H1 (cell line): ENCODE results near the gene SBSN. TPM values are rescaled to one million over a fixed set of nuclear protein-coding genes. Genes with fewer than 3 reads are reported as not detected.

Source experiments
- CTCF ChIA-PET: fragments of 300-600 bp; sonication (Branson Sonifier 250); formaldehyde crosslinking; loops from one replicate; lab custom pipeline; 2021; ENCODE audit not compliant: partially characterized antibody; lab: Charles Lee
- POLR2A ChIA-PET: fragments of 300-600 bp; sonication (Branson Sonifier 250); formaldehyde crosslinking; loops from one replicate; lab custom pipeline; 2021; ENCODE audit warnings: inconsistent platforms; ENCODE audit not compliant: partially characterized antibody; lab: Charles Lee
- DNase-seq, 2 experiments: peaks; one replicate each; pipeline versions ENCODE4 v3.0.0 to v3.0.0-alpha.2; 2010 to 2022; ENCODE audit warnings: low spot score in 2 of 2, low read depth in 1 of 2, mixed read lengths in 1 of 2
- FAIRE-seq: peaks from 2 replicates; lab custom pipeline; 2011; peaks lifted over from hg19 to GRCh38; lab: Jason Lieb, UNC
- H2AFZ ChIP-seq: 2 replicates; pipeline ENCODE4 v1.8.1; 2012; ENCODE audit warnings: low read length, inconsistent platforms
- H2AK5ac ChIP-seq: 2 replicates; pipeline ENCODE4 v1.6.1; 2013; ENCODE audit warnings: low read depth, low read length
- H2BK120ac ChIP-seq: replicated peaks from 2 replicates; pipeline ENCODE3; 2013; ENCODE audit warnings: low read depth, low read length, inconsistent platforms
- H2BK12ac ChIP-seq: 2 replicates; pipeline ENCODE4 v1.6.1; 2013; ENCODE audit warnings: low read depth, low read length
- H2BK15ac ChIP-seq: 2 replicates; pipeline ENCODE4 v1.6.1; 2013; ENCODE audit warnings: low read length
- H2BK20ac ChIP-seq: 2 replicates; pipeline ENCODE4 v1.6.1; 2013; ENCODE audit warnings: low read length
- H2BK5ac ChIP-seq: 2 replicates; pipeline ENCODE4 v1.6.1; 2013; ENCODE audit warnings: low read depth, low read length
- H3K14ac ChIP-seq: 2 replicates; pipeline ENCODE4 v1.6.1; 2013; ENCODE audit warnings: inconsistent platforms; ENCODE audit not compliant: insufficient read length
- H3K18ac ChIP-seq: 2 replicates; pipeline ENCODE4 v1.6.1; 2013; ENCODE audit warnings: low read length; ENCODE audit errors: extremely low read depth
- H3K23ac ChIP-seq: 2 replicates; pipeline ENCODE4 v1.6.1; 2013; ENCODE audit warnings: inconsistent platforms; ENCODE audit not compliant: insufficient read length
- H3K23me2 ChIP-seq: 2 replicates; pipeline ENCODE4 v1.6.1; 2013; ENCODE audit warnings: low read depth, low read length
- H3K27ac ChIP-seq: 2 replicates; pipeline ENCODE4 v1.6.1; 2011; ENCODE audit warnings: low read depth, low read length, inconsistent platforms
- H3K27me3 ChIP-seq, 4 experiments: replicated peaks in 1 of 4; 1 replicate in 1 of 4; 2 replicates in 3 of 4; pipeline versions ENCODE4 v1.6.1 to v1.8.1; 2011 to 2013; ENCODE audit warnings: low read length in 3 of 4, mild to moderate bottlenecking in 3 of 4, inconsistent platforms in 2 of 4, mixed read lengths in 2 of 4, moderate library complexity in 1 of 4; ENCODE audit not compliant: control insufficient read depth in 3 of 4, insufficient read depth in 3 of 4; ENCODE audit errors: extremely low read depth in 1 of 4
- H3K36me3 ChIP-seq, 4 experiments: 2 replicates each; pipeline versions ENCODE4 v1.6.1 to v1.8.1; 2011 to 2013; ENCODE audit warnings: mild to moderate bottlenecking in 4 of 4, low read length in 3 of 4, moderate library complexity in 2 of 4, control low read depth in 1 of 4, inconsistent platforms in 1 of 4; ENCODE audit not compliant: insufficient read depth in 4 of 4, control insufficient read depth in 2 of 4
- H3K4ac ChIP-seq: replicated peaks from 2 replicates; pipeline ENCODE3; 2013; ENCODE audit warnings: low read length, low read depth, mixed read lengths, inconsistent platforms; ENCODE audit not compliant: insufficient read length
- H3K4me1 ChIP-seq, 4 experiments: replicated peaks in 1 of 4; 1 replicate in 1 of 4; 2 replicates in 3 of 4; pipeline versions ENCODE4 v1.6.1 to v1.8.1; 2011 to 2013; ENCODE audit warnings: low read length in 3 of 4, inconsistent platforms in 2 of 4, mixed read lengths in 1 of 4; ENCODE audit not compliant: insufficient read depth in 4 of 4, control insufficient read depth in 3 of 4
- H3K4me2 ChIP-seq, 2 experiments: 2 replicates each; pipeline versions ENCODE4 v1.6.1 to v1.8.1; 2011 to 2013; ENCODE audit warnings: low read depth in 2 of 2, low read length in 2 of 2, control low read depth in 1 of 2, inconsistent platforms in 1 of 2, mild to moderate bottlenecking in 1 of 2; ENCODE audit not compliant: insufficient read depth in 1 of 2
- H3K4me3 ChIP-seq, 4 experiments: fragments of 200-600, 300-600 bp in 1 of 4; sonication (generic), shearing (Covaris generic), sonication (Bioruptor Twin) in 1 of 4; 2 replicates each; pipeline versions ENCODE4 v1.5.1 to v1.8.1; 2011 to 2016; ENCODE audit warnings: low read length in 4 of 4, low read depth in 3 of 4, control low read depth in 2 of 4, inconsistent platforms in 2 of 4, mild to moderate bottlenecking in 2 of 4, mixed read lengths in 1 of 4, moderate library complexity in 1 of 4; ENCODE audit not compliant: insufficient read depth in 2 of 4; ENCODE audit errors: extremely low read depth in 1 of 4
- H3K56ac ChIP-seq: replicated peaks from 2 replicates; pipeline ENCODE3; 2013; ENCODE audit warnings: low read depth, mild to moderate bottlenecking, mixed read lengths, low read length, inconsistent platforms; ENCODE audit not compliant: insufficient read length
- H3K79me1 ChIP-seq: 2 replicates; pipeline ENCODE4 v1.6.1; 2013; ENCODE audit warnings: low read depth, low read length, control low read depth
- H3K79me2 ChIP-seq, 2 experiments: 2 replicates each; pipeline versions ENCODE4 v1.6.1 to v1.8.1; 2012 to 2013; ENCODE audit warnings: low read length in 2 of 2, mild to moderate bottlenecking in 2 of 2, inconsistent platforms in 1 of 2; ENCODE audit not compliant: insufficient read depth in 2 of 2, control insufficient read depth in 1 of 2
- H3K9ac ChIP-seq, 4 experiments: replicated peaks in 1 of 4; 1 replicate in 1 of 4; 2 replicates in 3 of 4; pipeline versions ENCODE4 v1.6.1 to v1.8.1; 2011 to 2013; ENCODE audit warnings: low read depth in 3 of 4, low read length in 3 of 4, control low read depth in 2 of 4, mild to moderate bottlenecking in 2 of 4, moderate library complexity in 2 of 4, inconsistent platforms in 1 of 4; ENCODE audit errors: extremely low read depth in 1 of 4
- H3K9me3 ChIP-seq, 2 experiments: 2 replicates each; pipeline versions ENCODE4 v1.6.1 to v1.8.1; 2012 to 2013; ENCODE audit warnings: mild to moderate bottlenecking in 2 of 2, moderate library complexity in 2 of 2, control low read depth in 1 of 2, inconsistent platforms in 1 of 2, low read depth in 1 of 2, low read length in 1 of 2, mixed read lengths in 1 of 2; ENCODE audit not compliant: insufficient read depth in 2 of 2
- H4K20me1 ChIP-seq, 2 experiments: replicated peaks in 1 of 2; 2 replicates each; pipeline versions ENCODE3 to v1.8.1; 2011 to 2013; ENCODE audit warnings: inconsistent platforms in 2 of 2, low read length in 2 of 2, mild to moderate bottlenecking in 1 of 2; ENCODE audit not compliant: insufficient read depth in 2 of 2, control insufficient read depth in 1 of 2
- H4K5ac ChIP-seq: 2 replicates; pipeline ENCODE4 v1.6.1; 2013; ENCODE audit warnings: low read length, low read depth, mixed read lengths, inconsistent platforms; ENCODE audit not compliant: insufficient read length
- H4K8ac ChIP-seq: 2 replicates; pipeline ENCODE4 v1.8.0; 2013; ENCODE audit warnings: mild to moderate bottlenecking, moderate library complexity, low read length, inconsistent platforms; ENCODE audit not compliant: insufficient read depth; ENCODE audit errors: extremely low read depth
- H4K91ac ChIP-seq: replicated peaks from 2 replicates; pipeline ENCODE3; 2013; ENCODE audit warnings: low read length, mixed read lengths, inconsistent platforms; ENCODE audit not compliant: insufficient read length
- EZH2 ChIP-seq: fragments of 200-600 bp; sonication (generic); IDR thresholded peaks from 2 replicates; pipeline ENCODE4 v1.7.1; 2012; ENCODE audit warnings: low read depth, mild to moderate bottlenecking, moderate library complexity, low read length, inconsistent platforms; ENCODE audit not compliant: severe bottlenecking
- HDAC6 ChIP-seq: IDR thresholded peaks from one replicate; pipeline ENCODE4 v1.7.1; 2012; ENCODE audit warnings: low read depth, mild to moderate bottlenecking, inconsistent platforms, low read length, moderate library complexity
- KDM1A ChIP-seq: fragments of 200-600, 300-600 bp; sonication (generic); IDR thresholded peaks from 2 replicates; pipeline ENCODE4 v1.7.1; 2016; ENCODE audit warnings: mild to moderate bottlenecking, low read length, borderline replicate concordance
- KDM4A ChIP-seq: IDR thresholded peaks from one replicate; pipeline ENCODE4 v1.7.1; 2012; ENCODE audit warnings: low read depth, mild to moderate bottlenecking, moderate library complexity, low read length, inconsistent platforms; ENCODE audit not compliant: severe bottlenecking
- WGBS, 2 experiments: shearing (Covaris generic) in 1 of 2; methylation state at CpG; one replicate each; pipeline versions ENCODE4 v1.1.6 to v1.1.7; 2013 to 2015; ENCODE audit warnings: low lambda C conversion rate in 2 of 2, mixed read lengths in 2 of 2, inconsistent platforms in 1 of 2, low coverage in 1 of 2, missing lambda C conversion rate in 1 of 2; ENCODE audit not compliant: insufficient replicate concordance in 2 of 2, insufficient coverage in 1 of 2, insufficient read length in 1 of 2; ENCODE audit errors: extremely low coverage in 1 of 2, missing lambda C conversion rate in 1 of 2; 5-methylcytosine and 5-hydroxymethylcytosine counted together
- polyA plus RNA-seq, 7 experiments: library from polyadenylated mRNA; depleted of rRNA in 3 of 7; stranded (reverse) in 5 of 7; unstranded in 2 of 7; fragments of >200 nt in 5 of 7; fragments of 200-250 nt in 2 of 7; gene quantifications; 1 replicate in 5 of 7; 2 replicates in 1 of 7; 4 replicates in 1 of 7; pipeline versions ENCODE4 v1.2.1 to v1.2.3, GENCODE V29; 2011 to 2013; ENCODE audit warnings: missing spikeins in 2 of 7, mixed read lengths in 2 of 7
- total RNA-seq: library from RNA; stranded (reverse); fragmentation: NEBNext Ultra II Directional; extraction: Animal tissue kit (Norgen Biotek cat#: 25700); gene quantifications from 2 replicates; pipeline ENCODE4 v1.2.1, GENCODE V29; 2021

Gene SBSN
- total and polyA plus RNA-seq, 2 of the 8 experiments (the other 6 are each of a cell fraction or from before 2014, with no cell fraction given), result not detected

DNA sequence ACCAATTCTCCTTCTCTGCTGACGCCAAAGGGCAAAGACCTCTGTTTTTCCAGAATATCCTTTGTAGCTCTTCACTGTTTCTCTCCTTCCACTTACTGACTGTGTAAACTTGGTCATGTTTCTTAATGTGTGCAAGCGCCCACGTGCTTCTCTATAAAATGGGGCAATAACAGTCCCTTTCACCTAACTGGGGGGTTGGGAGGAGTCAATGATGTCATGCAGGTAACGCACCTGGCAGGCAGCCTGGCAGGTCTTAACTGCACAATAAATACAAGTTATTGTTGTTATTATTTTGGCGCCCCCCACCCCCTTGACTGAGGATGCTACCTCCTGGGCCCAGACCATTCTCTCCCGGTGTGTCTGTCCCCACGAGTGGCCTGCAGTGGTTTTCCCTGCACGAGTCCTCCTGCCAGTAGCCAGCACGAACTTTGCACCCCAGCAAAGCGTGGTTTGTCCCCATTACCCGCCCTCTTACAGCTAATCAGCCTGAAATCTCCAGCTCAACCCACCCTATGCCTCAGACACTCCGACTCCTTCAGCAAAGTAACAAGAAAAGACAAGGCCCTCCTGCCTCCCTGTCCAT is 5.3 kb downstream of the SBSN start:
- H2BK5ac ChIP-seq, result no peak overlapping the region
- no peak overlapping the region for H2BK15ac ChIP-seq
- H4K20me1 ChIP-seq, result no peaks in the 10 kb centered on the region
- H3K4ac ChIP-seq, result no peak overlapping the region
- peaks cover 7 to 22% (median 14%) of the 10 kb centered on the region in 4 experiments for H3K4me1 ChIP-seq
- H3K27me3 ChIP-seq, result peaks cover 0 to 3% (median 0%) of the 10 kb centered on the region in 4 experiments; a peak in 2 of 7 replicates
- ChIA-PET CTCF (interaction anchor here (1.1 to 2.3 kb wide), 3 partner anchors 8 to 33 kb away, joined by 3 to 9 read pairs (median 5); no protein-coding TSS in a partner anchor), POLR2A (interaction anchor here (4.6 kb wide), 1 partner anchor 14 kb away, joined by 34 read pairs; no protein-coding TSS in a partner anchor)
- H3K56ac ChIP-seq, result no peak overlapping the region
- H3K79me2 ChIP-seq, result no peaks in the 10 kb centered on the region
- no peak for DNase-seq
- H2BK12ac ChIP-seq, result no peak overlapping the region
- H3K9ac ChIP-seq, result no peak overlapping the region
- H2AFZ ChIP-seq, result no peak overlapping the region
- H3K4me2 ChIP-seq, result no peak overlapping the region
- WGBS, 2 experiments, result 80% methylated on average over 12 of the region's 12 CpGs; no CpG with 5 or more reads in 1 of the 2 experiments
- H3K36me3 ChIP-seq, result no peaks in the 10 kb centered on the region
- H3K14ac ChIP-seq, result no peak overlapping the region
- H3K9me3 ChIP-seq, result no peaks in the 10 kb centered on the region
- no peak overlapping the region for H2BK120ac ChIP-seq
- no peak overlapping the region for H4K8ac ChIP-seq
- no peak overlapping the region for H3K23ac ChIP-seq
- no peak overlapping the region for H2AK5ac ChIP-seq
- no peak for FAIRE-seq
- H3K23me2 ChIP-seq, result peaks cover 3% of the 10 kb centered on the region; the same call in 1 of the 2 replicates
- H3K79me1 ChIP-seq, result no peaks in the 10 kb centered on the region
- H4K91ac ChIP-seq, result no peak overlapping the region
- no peak overlapping the region for H2BK20ac ChIP-seq
- no peak overlapping the region for H4K5ac ChIP-seq
- H3K27ac ChIP-seq, result no peak overlapping the region
- H3K18ac ChIP-seq, result no peak overlapping the region
- H3K4me3 ChIP-seq, result no peak overlapping the region
- TF ChIP-seq KDM4A (no peak), HDAC6 (no peak), EZH2 (no peak), KDM1A (no peak)
